LNCAP (cell line): Measurements from ENCODE around the gene TNRC18.
A peak's percentile ranks its signal among the peaks of the same experiment; 100 is the strongest.

Experiments
- CTCF ChIP-seq: fragments of 450-650 bp; IDR thresholded peaks from 2 replicates; pipeline ENCODE4 v1.5.1; 2017; ENCODE audit warnings: mild to moderate bottlenecking

Gene TNRC18

GRCh38 chr7:5429253-5429856 is 5.7 kb upstream of the TNRC18 start:
- no peak for TF ChIP-seq CTCF

- TF ChIP-seq CTCF, result no peak
Observed at GRCh38 chr7:5428478-5429252, 5.0 kb upstream of the TNRC18 start.

GRCh38 chr7:5426226-5426475 is 2.5 kb upstream of the TNRC18 start:
- no peak for TF ChIP-seq CTCF

- TF ChIP-seq CTCF, result no peak
Observed at GRCh38 chr7:5425507-5426225, 2.0 kb upstream of the TNRC18 start.

DNA sequence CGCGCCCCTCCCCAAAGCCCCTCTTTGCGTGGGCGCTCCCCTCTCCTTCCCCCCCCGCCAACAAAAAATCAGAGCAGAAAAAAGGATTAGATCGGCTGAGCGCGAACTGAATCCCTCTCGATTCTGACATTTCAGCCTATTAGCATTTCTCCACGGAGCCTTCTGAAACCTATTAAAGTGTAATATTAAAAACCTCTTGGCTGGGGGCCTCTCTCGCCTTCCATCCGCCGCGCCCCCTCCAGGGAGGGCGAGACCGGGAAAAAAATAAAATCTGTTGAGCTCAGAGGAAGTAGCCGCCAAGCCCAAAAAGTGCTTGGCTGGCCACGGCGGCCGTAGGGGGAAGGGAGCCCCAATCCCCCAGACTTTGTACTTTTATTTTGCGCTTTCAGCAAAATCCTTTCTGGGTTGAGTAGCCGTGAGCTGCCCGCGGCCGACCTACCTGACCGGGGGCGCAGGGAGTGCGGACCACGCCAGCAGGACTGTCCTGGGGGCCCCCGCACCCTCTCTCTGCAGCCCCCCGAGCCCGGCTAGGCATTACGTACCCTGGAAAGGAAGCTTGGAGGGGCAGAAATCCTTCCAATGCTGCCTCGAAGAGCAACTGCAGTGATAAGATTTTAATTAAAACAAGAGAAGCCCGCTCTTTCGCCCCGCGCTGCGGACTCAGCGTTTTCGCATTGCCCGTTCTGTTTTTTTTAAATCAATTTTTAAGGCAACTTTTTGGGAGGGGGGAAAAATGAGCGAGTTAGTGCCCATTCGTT is 1.3 kb upstream of the TNRC18 start:
- peak; percentile 6; the same call in 1 of the 2 replicates for TF ChIP-seq CTCF

GRCh38 chr7:5423976-5424748 is 528 bp upstream of the TNRC18 start:
- TF ChIP-seq CTCF, result no peak
